HG02938 (cell line): ENCODE measurements around the gene CDKL4.
"Not testable (repeated sequence)": the region's sequence is repeated elsewhere in the genome, so short reads cannot be mapped to it uniquely, and the experiment has no call there.

Source experiments
- ATAC-seq: cut with Tn5 transposase; IDR thresholded peaks from one replicate; pipeline ENCODE4 v1.9.1; 2021; ENCODE audit warnings: mild to moderate bottlenecking, moderate library complexity; ENCODE audit not compliant: unreplicated experiment

The CDKL4 gene

DNA sequence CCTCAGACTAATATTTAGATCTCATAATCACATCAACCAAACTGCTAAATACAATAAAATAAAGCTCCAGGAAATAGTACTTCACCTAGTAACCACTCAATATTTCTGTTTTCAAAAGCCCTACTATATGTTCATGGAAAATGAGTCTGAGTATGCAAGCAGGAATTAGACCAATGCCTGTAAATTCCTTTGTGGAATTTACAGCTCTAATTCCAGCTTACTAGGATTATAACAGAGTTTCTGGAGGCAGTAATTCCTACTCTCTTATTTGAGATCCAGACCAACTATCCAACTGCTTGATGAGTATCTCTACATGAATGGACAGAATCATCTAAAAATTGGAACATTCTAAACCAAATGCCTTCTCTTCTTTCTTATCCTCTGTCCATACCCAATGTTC, 11.6 kb downstream of the CDKL4 start:
- no peak for ATAC-seq

DNA sequence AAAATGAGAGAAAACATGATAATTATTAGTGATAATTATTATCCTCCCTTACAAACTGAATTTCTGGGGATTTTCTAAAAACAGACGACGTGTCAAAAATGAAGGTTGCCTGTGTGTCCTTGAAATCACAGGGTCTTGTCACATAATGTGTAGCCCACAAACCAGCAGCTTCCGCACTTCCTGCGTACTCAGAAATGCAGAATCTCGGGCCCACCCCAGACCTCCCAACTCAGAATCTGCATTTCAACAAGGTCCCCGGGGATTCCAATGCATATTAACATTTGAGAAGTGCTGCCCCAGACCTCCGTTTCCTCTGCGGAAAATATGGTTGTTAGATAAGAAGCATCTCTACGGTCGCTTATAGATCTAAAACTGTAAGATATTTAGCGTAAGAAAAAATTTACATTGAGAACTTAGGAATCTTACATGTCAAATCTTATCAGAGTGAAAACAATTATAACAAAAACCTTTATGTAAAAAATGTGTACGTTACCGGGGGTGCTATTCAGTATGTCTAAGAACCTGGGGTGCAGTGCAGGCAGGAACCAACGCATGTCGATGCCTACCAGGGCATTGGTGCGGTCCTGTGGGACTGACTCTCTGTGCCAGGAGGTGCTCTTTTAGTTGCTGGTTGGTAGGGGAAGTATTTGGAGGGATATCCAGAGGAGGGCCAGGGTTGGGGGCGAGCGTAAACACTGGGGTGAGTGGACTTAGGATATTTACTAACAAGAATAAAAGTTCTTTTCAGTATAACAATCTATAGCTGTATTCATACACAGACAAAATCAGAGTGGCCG, 15.2 kb downstream of the CDKL4 start:
- ATAC-seq, result peak; percentile 28

DNA sequence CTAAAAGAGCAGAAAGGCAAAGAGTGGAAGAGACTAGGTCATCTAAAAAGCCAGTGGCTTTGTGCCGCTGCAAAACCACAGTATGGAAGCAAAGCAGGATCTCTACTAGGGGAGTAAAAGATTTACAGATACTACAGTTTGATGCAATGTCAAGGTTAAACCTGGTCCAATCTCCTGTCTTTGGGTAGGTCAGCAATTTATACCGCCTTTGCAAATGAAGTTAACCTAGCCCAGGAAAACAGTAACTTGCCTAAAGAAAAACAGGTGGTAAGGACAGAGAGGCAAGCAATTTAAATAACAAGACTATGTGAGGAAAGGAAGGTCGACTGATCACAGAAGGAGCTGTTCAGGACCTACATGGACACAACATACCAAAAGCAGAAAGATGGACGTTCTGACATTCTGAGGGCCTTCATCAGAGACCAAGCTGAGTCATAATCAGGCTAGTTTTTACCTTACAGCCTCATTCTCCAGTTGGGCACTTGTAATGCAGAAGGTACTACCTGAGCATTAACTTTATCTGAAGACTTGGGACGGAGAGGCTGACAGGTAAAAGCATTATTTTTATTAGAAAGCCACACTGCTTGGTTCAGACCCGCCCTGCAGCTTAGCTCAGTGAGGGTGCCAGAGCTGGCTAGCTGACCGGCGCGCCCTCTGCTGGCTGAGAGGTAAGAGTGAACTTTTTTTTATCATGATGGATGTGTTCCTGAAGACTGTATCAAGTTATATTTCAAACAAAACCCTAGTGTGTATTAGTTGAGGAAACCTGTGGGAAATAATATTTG, 15.9 kb downstream of the CDKL4 start:
- ATAC-seq, result peak; percentile 68

DNA sequence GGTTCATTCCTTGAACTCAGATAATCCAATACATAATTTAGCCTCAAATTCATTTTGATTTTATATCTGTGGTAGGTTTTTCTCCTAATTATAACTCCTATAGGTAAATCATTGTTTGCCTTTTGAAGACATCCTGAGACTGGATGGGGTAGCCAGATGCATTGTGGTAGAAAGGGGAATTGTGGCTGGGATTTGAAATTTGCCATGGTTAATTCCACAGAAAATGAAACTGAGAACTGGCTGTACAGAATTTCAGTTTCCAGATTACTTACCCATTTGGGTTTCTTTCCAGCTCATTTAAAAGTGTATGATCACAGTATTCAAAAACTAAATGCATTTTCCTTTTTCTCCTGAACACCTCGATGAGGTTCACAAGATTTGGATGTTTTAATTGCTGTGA, 18.2 kb downstream of the CDKL4 start:
- no peak for ATAC-seq

DNA sequence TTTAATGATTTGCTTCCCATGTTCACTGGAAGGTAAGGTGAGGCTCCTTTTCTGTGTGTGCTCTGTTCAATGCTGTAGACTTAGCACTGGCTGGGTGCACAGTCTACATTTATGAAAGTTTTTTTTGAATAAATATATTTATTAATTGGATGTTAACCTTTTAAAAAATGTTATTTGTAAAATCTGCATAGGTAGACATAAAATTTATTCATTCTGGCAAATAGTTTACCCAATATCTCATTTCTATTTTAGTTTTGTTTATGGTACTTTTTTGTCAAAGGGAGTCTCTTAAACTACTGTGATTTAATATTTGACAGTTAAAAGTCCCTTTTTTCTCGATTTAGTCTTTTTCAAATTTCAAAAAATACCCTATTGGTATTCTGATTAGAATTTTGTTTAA, 19.9 kb downstream of the CDKL4 start:
- ATAC-seq, result no peak

DNA sequence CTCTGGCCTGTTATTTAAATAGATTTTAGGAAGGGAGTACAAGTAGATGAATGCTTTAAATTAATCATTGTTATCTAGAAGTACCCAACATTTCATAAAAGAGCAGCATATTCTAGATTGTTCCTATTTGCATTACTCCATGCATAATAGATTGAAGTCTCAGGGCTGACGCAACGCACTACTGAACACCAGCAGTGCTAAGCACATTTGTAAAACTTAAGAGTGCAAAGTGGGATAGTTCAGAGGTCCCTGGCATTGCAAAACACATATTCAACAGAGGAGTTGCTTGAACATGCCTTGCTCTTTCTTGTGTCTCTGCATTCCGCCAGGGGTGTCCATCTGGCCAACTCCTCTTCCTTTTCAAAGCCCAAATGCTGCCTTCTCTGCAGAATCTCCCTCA, 22.3 kb downstream of the CDKL4 start:
- ATAC-seq, result no peak

DNA sequence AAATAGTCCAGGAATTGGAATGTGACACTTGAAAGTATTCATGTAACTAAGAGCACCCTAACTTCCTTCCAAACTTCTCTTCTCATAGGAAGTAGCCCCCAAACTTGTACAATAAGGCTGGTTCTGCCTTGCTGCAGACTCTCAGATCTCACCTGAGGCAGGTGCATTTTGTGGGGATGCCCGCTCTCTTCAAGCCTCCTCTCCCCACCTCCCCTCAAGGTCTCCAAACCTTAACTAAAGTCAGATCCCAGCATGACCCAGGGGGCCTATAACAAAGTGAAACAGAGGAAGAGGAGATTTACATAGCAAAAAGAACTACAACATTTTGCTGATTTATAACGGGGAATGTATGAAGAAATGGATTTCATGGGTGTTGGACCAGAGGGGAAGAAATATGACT, 23.6 kb downstream of the CDKL4 start:
- ATAC-seq, result no peak

DNA sequence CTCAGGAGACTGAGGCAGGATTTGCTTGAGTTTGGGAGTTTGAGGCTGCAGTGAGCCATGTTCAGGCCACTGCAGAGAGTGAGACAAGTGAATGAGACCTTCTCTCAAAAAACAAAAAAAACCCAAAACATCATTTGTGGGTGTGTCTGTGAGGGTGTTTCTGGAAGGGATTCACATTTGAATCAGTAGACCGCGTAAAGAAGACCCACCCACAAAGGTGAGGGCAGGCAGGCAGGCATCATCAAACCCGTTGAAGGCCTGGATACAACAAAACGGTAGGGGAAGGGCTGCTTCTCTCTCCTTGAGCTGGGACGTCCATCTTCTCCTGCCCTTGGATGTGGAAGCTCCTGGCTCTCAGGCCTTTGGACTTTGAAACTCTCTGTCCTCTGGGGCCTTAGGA, 25.4 kb downstream of the CDKL4 start:
- no peak for ATAC-seq

DNA sequence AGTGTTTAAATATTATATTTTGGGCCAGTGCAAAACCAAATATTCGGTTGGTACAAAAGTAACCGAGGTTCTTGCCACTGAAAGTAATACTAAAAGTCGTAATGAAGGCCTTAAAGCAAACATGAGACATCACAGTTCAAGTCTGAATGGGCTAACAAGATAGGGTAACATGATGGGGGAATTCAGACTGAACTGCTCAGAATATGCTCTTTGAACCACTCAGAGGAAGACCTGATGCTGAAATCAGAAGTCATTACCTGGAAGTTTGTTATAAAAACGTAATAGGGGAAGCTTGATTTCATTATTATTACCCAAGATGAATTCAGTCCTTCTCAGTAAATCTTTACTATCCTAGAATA, 26.6 kb downstream of the CDKL4 start:
- ATAC-seq, result peak; percentile 51

DNA sequence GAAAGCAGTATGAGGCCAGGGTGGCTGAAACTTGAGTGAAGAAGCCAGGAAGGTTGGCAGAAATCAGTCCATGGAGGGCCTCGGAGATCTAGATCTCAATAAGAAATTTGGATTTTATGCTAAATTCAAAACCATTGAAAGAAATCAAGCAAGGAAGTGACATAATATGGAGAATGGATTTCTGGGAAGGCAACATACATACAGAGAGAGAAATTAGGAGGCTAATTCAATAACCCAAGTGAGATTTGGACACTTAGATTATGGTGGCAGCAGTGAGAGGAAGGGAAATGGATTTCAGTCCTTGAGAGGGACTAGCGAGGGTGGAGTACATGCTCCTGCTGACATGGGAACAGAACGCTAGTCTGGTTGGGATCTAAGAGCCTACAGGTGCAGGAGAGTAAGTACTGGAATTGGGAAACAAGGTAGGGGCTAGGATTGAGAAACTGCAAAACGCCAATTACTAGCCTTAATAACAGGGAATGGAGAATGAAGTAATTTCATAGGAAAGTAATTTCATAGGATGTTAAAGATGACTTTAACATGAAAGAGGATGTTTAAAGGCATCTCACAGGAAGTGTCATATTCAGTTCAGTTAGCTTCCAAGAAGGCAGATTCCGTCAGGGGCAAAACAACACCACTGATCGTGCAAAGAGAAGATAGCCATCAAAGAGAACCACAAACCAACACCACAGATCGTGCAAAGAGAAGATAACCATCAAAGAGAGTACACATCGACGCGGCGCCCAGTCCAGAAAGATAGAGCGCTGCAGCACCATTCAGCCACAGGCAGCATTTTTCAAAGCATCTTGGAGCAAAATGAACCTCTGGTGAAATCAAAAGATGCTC, 27.2 kb downstream of the CDKL4 start:
- ATAC-seq, result peak; percentile 85

DNA sequence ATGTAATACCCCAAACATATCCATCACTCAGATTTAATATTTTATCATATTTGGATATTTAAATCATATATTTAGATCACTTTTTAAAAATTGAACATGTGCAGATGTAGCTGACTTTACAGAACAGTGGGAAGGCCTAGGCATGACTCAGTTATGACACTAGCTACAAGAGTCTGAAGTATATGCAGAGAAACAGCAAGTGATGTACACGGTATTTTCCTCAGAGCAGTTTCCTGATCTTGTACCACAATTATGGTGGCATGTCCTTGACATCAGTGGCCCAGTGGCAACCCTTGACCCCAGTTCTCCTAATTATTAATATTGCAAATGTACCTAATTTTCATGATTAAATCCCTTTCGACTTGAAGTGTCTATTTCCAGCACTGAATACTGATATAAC, 28.2 kb downstream of the CDKL4 start:
- no peak for ATAC-seq

DNA sequence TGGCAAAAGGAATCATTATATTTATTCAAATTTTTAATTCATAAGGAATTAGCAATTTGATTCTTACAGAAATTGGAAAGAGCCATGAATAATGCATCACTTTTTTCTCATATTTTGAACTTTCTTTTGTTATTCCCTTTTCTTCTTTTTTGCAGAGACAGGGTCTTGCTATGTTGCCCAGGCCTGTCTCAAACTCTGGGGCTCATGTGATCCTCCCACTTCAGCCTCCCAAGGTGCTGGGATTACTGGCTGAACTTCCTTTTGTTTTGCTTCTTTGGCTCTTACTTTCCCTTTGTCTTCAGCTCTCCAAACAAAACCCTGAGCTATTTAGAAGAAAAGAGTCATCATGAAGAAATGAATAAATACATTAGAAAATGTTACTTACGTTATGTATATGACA, 30.8 kb downstream of the CDKL4 start:
- ATAC-seq, result no peak

DNA sequence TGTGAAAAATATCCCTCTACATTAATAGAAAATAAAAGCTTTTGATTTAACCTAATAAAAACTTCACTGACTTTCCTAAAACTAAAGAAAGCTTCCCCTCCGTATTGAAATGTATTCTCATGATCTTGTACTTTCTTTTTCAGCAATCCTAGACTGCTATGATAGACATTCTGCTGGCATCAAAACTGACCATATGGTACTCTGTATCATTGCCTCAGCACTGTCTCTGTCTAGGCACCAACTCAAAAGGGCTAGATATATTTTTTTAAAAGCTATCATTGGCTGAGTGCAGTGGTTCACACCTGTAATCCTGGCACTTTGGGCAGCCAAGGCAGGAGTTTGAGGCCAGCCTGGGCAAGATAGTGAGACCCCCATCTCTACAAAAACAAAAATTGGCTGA, 32.9 kb downstream of the CDKL4 start:
- no peak for ATAC-seq

DNA sequence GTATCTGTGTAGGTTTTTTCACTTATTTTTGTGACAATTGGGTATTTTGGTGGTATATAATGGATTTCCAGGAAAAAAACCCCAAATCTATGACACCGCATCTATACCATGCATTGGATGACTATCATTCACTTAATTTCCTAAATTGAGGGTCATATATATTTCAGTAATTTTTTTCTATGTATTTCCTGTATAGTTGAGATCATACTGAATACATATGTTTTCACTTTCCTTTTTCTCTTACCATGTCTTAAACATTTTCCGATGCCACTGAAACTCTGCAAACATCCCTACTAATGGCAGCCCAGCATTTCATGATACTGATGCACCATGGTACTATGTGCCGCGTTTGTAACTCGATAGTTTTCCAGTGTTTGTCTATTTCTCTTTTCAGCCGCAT, 40.4 kb downstream of the CDKL4 start:
- no peak for ATAC-seq

DNA sequence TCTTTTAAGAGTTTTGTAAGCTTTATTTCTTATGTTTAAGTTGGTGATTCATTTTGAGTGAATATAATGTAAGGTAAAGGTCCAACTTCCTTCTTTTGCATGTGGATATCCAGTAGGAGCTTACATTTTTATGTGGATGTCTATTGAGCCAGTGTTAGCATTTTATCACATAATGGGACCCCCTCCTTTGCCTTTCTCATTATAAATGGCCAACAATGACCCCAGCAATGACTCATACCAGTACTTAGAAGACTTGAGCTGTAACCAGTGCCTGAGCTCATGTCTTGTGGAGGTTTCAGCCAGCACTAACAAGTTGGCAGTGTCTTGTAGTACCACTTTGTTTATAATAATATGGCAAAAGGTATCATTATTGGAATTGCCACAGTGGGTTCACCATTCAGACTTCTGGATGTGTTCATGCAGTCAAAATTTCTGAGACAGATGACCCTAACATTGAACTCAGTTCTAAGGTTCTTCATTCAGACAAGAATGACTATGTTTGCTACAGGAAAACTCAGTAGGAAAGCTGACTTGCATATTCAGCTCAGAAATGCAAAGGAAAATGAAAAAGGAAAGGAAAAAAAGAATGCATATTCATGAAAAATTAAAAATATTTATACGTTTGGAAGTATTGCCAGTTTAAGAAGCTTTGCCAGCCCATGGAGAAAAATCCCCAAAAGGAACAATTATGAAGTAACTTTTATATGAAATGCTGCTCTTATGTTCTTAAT, 41.0 kb downstream of the CDKL4 start:
- no peak for ATAC-seq

DNA sequence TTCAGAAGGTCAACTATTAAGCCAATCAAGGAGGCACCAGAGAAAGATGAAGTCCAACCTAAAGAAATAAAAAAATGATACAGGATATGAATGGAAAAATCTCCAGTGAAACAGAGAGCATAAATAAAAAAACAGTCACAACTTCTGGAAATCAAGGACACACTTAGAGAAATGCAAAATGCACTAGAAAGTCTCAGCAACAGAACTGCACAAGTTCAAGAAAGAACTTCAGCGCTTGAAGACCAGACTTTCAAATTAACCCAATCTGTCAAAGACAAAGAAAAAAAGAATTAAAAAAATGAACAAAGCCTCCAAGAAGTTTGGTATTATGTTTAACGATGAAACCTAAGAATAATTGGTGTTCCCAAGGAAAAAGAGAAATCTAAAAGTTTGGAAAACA, 46.8 kb downstream of the CDKL4 start:
- not testable (repeated sequence) for ATAC-seq

DNA sequence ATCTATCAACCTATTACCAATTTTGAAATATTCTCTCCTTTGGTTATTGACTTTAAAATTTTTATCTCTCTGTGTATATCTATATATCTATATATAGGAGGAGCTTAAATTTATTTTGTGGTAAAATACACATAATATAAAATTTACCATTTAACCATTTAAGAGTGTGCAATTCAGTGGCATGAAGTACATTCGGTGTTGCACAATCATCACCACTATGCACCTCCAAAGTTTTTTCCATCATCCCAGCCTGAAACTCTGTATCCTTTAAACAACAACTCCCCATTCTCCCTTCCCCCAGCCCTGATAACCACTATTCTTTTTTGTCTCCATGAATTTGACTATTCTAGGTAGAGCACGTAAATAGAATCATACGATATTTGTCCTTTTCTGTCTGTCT, 49.1 kb downstream of the CDKL4 start:
- no peak for ATAC-seq

DNA sequence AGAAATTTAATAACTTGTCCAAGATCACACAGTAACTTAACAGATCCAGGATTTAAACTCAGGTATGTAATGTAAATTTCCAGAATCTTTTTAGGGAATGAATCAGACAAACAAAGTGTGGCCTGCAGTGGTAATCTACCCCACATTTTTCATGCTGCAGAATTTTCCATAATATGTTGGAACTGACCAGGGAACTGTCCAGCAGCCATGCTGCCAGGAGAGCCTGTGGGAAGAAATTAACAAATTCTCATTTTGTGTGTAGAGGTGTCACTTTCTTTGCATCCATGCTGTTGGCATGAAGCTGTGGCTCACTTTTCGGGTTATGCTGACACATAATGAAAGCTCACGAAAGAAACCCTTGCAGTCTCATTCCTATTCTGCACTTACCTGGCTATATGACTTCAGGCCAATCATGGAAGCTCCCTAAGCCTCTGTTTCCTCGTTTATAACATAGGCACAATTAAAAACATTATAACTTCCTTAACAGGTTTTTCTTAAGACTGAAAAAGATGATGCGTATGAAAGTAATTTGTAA, 54.7 kb downstream of the CDKL4 start:
- ATAC-seq, result no peak

DNA sequence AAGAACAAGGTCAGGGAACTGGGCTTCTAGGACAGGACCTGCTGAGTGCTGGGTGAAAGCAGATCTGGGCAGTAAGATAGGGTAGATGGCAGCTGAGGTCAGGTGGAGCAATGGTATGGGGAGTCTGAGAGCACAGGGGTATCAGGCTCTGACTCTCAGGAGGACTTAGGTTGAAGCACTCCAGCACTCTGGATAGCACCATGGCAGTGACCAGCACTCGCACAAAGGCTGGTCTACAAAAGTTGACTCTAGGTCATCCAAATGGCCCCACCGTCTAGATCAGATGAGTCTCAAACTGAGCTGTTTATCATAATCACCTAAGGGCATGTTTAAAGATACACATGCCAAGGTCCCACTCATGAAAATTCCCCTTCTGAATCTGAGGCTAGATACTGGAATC, 60.1 kb downstream of the CDKL4 start:
- ATAC-seq, result no peak

DNA sequence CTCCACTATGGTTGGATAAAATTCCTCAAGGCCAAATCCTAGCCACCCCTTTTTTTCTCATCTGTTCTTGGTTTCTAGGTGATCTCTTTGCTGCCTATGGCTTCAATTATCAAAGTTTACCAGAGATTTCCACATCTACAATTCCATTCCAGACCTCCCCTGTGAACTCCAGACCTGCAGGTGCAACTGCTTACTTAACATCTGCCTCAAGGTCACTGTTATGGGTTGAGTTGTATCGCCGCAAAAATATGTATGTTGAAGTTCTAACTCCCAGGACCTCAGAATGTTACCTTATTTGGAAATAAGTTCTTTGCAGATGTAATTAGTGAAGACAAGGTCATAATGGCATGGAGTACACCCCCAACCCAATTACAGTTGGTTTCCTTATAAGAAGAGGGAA, 62.5 kb downstream of the CDKL4 start:
- ATAC-seq, result no peak
